DMS153 treated with DMSO at 0.1 percent for 48 hours (cell line): Measurements from ENCODE around the gene EDC3.
A peak's percentile ranks its signal among the peaks of the same experiment; 100 is the strongest.

ENCODE experiments used
- DNase-seq: peaks from one replicate; lab custom pipeline; 2025; ENCODE audit not compliant: unreplicated experiment; lab: John Stamatoyannopoulos, UW

Gene EDC3

GRCh38 chr15:74626752-74627692, 68.8 kb downstream of the EDC3 start:
- DNase-seq, result no peak

DNA sequence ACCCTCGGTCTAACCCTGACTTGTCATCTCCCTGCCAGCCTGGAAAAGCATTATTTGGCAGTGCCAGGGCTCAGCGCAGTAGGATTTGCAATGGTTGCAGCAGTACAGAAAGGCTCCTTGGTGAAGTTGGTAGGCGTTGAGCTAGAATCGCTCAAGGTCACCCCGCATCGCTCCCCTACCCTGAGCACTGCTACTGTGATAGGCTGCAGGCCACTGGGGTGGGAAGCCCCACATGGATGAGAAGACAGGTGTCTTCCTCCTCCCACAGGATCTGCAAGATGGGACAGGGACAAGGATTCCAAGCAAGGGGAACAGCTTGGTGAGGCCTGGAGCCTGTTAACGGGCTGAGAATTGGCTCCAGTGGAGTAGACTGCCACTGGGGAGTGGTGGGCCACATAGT, 69.5 kb downstream of the EDC3 start:
- no peak for DNase-seq

DNA sequence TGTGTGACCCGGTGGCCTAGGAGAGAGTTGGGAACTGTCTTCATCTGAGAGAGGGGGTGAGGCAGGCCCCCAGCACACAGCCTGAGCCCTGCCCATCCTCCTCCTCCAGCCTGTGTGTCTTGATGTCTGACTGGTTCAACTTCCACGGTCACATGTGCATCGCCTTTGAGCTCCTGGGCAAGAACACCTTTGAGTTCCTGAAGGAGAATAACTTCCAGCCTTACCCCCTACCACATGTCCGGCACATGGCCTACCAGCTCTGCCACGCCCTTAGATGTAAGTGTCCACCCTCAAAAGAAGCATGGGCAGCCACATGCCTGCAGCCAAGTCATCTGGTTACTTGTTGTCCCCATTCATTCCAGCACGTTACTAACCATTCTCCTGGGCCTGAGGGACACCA, 70.1 kb downstream of the EDC3 start:
- DNase-seq, result no peak

GRCh38 chr15:74624020-74624602, 71.7 kb downstream of the EDC3 start:
- DNase-seq, result no peak

DNA sequence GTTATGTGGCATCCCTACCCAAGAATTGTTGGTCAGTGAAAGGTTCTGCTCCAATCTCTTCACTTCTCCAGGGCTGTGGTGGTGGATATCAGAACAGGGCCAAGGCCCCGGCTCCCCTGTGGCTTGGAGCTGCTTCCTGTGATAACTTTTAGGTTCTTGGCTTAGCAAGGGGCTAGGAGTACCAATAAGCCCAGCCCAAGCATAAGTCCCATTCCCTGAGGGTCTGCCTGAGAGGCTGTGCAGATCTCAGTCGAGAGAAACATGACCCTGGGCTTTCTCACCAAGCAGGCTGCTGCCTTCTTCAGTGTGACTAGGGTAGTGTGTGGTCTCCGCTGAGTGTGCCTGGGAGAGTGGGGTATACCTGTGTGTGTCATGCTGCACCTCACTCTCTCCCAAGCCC, 73.1 kb downstream of the EDC3 start:
- no peak for DNase-seq

GRCh38 chr15:74621936-74622335, 73.9 kb downstream of the EDC3 start:
- DNase-seq, result no peak

- DNase-seq, result no peak
Observed at GRCh38 chr15:74621546-74621920, 74.3 kb downstream of the EDC3 start.

DNA sequence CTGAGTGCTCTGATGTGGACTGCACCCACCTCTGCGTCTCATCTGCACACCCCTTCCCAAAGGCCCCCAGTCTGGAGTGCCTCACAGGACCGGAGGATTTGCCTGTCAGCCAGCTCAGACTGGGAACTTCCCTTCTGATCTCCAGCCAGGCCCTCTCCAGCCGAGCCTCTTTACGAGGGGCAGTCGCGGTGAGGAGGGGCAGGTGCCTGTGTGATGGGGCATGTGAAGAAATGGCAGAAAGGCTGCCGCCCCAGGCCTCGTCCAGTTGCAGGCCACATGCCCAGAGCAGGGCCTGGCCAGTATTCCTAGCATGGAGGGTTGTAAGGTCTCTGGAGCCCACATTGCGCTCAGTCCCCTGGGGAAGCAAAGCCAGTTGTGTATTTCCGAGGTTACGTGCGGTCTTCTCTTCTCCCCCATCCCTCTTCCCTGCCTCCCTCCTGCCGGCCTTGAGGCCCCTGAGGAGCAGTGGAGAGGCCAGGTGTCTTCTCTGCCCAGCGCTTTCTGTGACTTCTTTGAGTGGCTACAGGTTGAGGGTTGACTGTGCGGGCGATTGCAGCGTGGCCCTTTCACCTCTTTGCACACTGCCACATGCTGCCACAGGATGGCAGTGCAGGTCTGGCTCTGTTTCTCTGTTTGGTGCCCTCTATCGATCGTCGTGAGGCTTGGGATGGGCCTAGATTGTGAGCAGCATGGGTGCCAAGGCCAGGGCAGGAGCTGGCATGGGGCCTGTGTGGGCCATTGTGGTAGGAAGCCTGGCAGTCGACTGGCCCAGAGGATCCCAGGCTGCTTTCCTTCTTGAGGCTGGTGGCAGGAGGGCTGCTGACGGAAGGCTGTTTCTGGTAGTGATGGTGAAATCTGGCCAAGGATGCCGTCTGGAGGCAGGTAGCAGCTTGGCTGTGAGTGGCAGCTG, 74.9 kb downstream of the EDC3 start:
- no peak for DNase-seq

- DNase-seq, result no peak
Observed at GRCh38 chr15:74619916-74620635, 75.7 kb downstream of the EDC3 start.

DNA sequence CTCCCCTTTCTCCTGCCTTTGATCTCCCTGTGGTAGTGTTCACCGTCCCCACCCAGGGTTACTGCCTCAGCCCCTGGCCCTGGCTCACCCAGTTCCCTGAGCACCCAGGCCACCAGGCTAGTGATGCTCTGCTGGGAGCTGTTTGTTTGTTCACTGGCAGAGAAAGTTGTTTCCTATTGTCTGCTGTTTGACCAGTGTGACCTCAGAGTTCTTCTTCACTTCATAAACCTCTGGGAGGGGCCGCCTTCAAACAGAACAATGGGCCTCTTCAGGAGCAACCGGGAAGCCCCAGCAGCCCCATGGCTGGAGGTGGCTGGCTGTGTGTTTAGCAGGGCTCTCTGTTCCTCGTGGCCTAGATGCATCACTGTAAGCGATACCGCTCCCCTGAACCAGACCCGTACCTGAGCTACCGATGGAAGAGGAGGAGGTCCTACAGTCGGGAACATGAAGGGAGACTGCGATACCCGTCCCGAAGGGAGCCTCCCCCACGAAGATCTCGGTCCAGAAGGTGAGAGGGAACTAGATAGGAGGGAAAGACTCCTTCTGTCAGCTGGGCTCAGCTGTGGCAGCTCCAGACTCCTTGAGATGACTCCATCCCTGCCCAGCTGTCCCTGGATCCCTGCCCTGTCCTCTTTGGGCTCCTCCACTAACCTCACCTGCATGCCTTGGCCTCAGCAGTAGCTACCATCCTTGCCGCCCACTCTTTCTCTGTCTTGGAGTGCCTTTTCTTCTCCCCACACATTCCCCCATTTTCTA, 76.8 kb downstream of the EDC3 start:
- no peak for DNase-seq

GRCh38 chr15:74616996-74617395, 78.8 kb downstream of the EDC3 start:
- no peak for DNase-seq

GRCh38 chr15:74616366-74616939, 79.4 kb downstream of the EDC3 start:
- DNase-seq, result no peak

DNA sequence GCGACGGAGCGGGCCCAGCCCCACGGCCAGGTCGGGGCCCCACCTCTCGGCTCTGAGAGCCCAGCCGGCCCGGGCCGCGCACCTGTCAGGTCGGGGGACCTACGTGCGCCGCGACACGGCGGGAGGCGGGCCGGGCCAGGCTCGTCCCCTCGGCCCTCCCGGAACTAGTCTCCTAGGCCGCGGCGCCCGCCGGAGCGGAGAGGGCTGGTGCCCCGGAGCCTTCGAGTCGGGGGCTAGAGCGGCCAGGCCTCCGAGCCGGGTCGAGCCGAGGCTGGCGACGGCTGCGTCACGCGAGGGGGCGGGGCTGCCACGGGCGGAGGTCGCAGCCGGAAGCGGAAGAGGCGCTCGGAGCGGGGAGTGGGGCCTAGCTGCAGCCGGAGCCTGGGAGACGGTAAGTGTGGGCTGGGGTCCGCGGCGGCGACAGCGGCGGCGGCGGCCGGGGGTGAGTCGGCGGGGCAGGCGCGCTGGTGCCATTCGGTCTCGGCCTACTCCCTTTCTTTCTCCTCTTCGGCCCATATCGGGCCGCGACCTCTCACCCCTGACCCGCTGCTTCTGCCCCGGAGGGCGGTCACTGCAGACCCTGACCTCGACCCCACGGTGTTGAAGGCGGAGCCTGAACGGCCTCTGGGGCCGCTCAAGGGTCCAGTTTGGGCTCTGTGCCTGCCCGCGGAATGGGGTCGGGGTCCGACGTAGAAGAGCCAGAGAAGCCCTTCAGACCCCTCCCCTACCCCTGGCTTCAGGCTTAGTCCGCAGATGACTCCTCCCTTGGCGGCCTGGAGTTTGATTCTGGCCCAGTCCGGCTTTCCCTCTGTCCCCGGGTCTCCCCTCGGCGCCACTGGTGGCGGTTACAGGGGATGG, 80.1 kb downstream of the EDC3 start, which contains the start of gene CLK3:
Gene CLK3, plus strand, starts transcription at position 329 of the 858 bp plus-strand sequence. CDS start 3,361 bp downstream, outside the sequence.
- DNase-seq, result peak; percentile 64

- DNase-seq, result no peak
Observed at GRCh38 chr15:74614744-74615507, 80.9 kb downstream of the EDC3 start.

DNA sequence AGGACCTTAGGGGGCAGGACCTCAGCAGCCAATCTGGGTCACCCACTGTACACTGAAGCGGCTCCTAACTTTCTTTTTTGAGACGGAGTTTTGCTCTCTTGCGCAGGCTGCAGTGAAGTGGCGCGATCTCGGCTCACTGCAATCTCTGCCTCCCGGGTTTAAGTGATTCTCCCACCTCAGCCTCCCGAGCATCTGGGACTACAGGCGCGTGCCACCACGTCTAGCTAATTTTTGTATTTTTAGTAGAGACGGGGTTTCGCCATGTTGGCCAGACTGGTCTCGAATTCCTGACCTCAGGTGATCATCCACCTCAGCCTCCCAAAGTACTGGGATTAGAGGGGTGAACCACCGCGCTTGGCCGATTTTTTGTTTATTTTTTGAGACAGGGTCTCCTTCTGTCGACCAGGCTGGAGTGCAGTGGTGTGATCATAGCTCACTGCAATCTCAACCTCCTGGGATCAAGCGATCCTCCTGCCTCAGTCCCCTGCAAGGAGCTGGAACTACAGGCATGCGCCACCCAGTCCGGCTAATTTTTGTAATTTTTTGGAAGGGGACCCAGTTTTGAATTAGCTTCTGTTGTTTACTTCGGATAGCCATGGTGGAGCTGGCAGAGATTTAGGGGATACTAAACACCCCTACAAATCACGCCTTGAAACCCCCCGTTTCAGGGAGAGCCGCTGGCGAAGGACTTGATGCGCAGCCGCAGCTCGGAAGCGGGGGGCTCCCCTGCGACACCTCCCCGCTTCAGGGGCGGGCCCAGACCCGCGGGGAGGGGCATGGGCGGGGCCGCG, 81.7 kb downstream of the EDC3 start:
- no peak for DNase-seq

GRCh38 chr15:74613089-74613952, 82.5 kb downstream of the EDC3 start:
- DNase-seq, result no peak
